Osteoblast (primary cell): ENCODE measurements around the gene NMT2. TPM values are rescaled to one million over a fixed set of nuclear protein-coding genes. Genes with fewer than 3 reads are reported as not detected.

ENCODE experiments used
- DNase-seq: peaks from one replicate; pipeline ENCODE4 v3.0.0; 2011; ENCODE audit warnings: low spot score, mixed read lengths; ENCODE audit not compliant: insufficient read length; ENCODE audit errors: missing footprints
- H2AFZ ChIP-seq: 2 replicates; pipeline ENCODE4 v1.6.0; 2011; ENCODE audit warnings: mild to moderate bottlenecking, low read length
- H3K27ac ChIP-seq: 2 replicates; pipeline ENCODE4 v1.5.1; 2011; ENCODE audit warnings: mild to moderate bottlenecking, low read depth, low read length, moderate library complexity
- H3K27me3 ChIP-seq: 2 replicates; pipeline ENCODE4 v1.6.0; 2012; ENCODE audit warnings: mild to moderate bottlenecking, control low read depth, inconsistent platforms, low read length, moderate library complexity; ENCODE audit not compliant: insufficient read depth
- H3K36me3 ChIP-seq: 2 replicates; pipeline ENCODE4 v1.5.1; 2011; ENCODE audit warnings: mild to moderate bottlenecking, low read length, control low read depth, moderate library complexity; ENCODE audit not compliant: insufficient read depth
- H3K4me1 ChIP-seq: 2 replicates; pipeline ENCODE4 v1.5.1; 2011; ENCODE audit warnings: mild to moderate bottlenecking, low read length, control low read depth, moderate library complexity; ENCODE audit not compliant: insufficient read depth
- H3K4me2 ChIP-seq: 2 replicates; pipeline ENCODE4 v1.6.0; 2011; ENCODE audit warnings: mild to moderate bottlenecking, low read length; ENCODE audit not compliant: insufficient read depth
- H3K4me3 ChIP-seq: fragments of 200-600 bp; sonication (generic); 3 replicates; pipeline ENCODE4 v1.5.1; 2012; ENCODE audit warnings: mild to moderate bottlenecking, low read length, inconsistent platforms; ENCODE audit not compliant: insufficient read depth
- H3K79me2 ChIP-seq: 2 replicates; pipeline ENCODE4 v1.6.0; 2012; ENCODE audit warnings: mild to moderate bottlenecking, low read length, control low read depth, inconsistent platforms; ENCODE audit not compliant: insufficient read depth
- H3K9me3 ChIP-seq: 2 replicates; pipeline ENCODE4 v1.5.1; 2011; ENCODE audit warnings: low read depth, low read length, control low read depth
- H4K20me1 ChIP-seq: 2 replicates; pipeline ENCODE4 v1.6.0; 2012; ENCODE audit warnings: mild to moderate bottlenecking, low read length, control low read depth; ENCODE audit not compliant: insufficient read depth
- total RNA-seq: library from RNA; depleted of rRNA; stranded (reverse); fragments of >200 nt; gene quantifications from 2 replicates; pipeline ENCODE4 v1.2.3, GENCODE V29; 2012
- TF ChIP-seq, protein P1 (sequence below): IDR thresholded peaks from 2 replicates; pipeline ENCODE4 v1.5.1; 2011; ENCODE audit warnings: mild to moderate bottlenecking, low read depth, low read length, moderate library complexity; ENCODE audit errors: extremely low read depth

The NMT2 gene
- total RNA-seq, 1 donor = 43.8 TPM

DNA sequence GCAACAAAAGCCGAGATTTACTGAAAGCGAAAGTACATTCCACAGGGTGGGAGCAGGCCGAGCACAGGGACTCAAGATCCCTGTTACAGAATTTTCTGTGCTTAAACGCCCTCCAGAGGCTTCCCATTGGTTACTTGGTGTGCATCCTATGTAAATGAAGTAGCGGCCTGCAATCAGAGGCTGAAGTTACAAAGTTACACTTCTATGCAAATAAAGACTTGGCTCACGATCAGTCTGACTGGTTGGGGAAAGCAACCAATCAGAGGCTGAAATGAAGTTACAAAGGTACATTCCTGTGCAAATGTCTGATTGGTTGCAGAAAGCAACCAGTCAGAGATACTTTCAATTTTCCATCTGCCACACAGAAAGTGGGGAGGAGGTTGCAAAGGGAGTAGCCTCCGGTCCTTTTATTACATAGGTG is 84.0 kb downstream of the NMT2 start:
- Histone ChIP-seq H3K4me2 (peak overlapping the region; percentile 88), H3K27ac (peak overlapping the region; percentile 62)

DNA sequence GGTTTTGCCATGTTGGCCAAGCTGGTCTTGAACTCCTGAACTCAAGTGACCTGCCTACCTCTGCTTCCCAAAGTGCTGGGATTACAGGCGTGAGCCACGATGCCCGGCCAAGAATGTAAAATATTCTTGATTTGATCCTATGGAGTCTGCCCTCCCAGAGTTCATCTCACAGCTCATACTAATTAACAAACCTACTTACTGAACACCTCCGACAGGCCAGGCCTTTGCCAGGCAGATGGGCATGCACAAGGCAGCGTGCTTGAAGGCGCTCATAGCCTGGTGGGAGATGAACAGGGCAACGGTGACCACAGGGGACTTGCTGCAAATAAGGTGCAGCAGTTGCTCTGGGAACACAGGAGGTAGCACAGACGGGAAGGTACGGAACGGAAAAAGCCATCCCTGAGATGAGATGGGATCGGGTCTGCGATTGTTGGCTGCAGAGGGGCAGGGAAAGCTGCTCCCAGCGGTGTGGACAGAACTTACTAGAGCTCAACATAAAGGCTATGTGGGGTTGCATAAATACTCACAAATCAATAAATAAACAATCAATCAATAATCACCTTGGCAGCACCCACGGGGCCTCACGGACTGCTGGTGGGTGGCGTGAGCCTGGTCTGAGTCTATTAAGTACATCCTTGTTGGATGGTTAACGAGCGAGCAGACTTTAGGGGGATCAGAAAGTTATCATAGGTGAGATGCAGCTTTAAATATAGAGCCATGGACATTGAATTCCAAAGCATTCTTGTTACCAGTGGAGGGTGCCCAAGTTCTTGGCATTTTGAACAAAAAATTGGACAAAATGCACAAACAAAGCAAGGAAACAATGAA is 84.6 kb downstream of the NMT2 start:
- Histone ChIP-seq H2AFZ (peak overlapping the region; percentile 90), H3K9me3 (no peaks in the 10 kb centered on the region), H3K36me3 (no peaks in the 10 kb centered on the region), H3K79me2 (no peaks in the 10 kb centered on the region), H3K4me1 (peaks cover 13% of the 10 kb centered on the region), H3K27me3 (no peaks in the 10 kb centered on the region), H3K27ac (peak overlapping the region; percentile 62), H3K4me2 (peak overlapping the region; percentile 88), H3K4me3 (peak overlapping the region; percentile 75), H4K20me1 (no peaks in the 10 kb centered on the region)
- DNase-seq = peak; percentile 65
- TF ChIP-seq, protein P1, sequence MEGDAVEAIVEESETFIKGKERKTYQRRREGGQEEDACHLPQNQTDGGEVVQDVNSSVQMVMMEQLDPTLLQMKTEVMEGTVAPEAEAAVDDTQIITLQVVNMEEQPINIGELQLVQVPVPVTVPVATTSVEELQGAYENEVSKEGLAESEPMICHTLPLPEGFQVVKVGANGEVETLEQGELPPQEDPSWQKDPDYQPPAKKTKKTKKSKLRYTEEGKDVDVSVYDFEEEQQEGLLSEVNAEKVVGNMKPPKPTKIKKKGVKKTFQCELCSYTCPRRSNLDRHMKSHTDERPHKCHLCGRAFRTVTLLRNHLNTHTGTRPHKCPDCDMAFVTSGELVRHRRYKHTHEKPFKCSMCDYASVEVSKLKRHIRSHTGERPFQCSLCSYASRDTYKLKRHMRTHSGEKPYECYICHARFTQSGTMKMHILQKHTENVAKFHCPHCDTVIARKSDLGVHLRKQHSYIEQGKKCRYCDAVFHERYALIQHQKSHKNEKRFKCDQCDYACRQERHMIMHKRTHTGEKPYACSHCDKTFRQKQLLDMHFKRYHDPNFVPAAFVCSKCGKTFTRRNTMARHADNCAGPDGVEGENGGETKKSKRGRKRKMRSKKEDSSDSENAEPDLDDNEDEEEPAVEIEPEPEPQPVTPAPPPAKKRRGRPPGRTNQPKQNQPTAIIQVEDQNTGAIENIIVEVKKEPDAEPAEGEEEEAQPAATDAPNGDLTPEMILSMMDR = no peak

More for the DNA sequence above, 84.0 kb downstream of the NMT2 start:
- Histone ChIP-seq H3K4me3 (peak overlapping the region; percentile 75), H3K9me3 (no peaks in the 10 kb centered on the region), H4K20me1 (no peaks in the 10 kb centered on the region), H3K27me3 (no peaks in the 10 kb centered on the region), H2AFZ (peak overlapping the region; percentile 90), H3K4me1 (peaks cover 13% of the 10 kb centered on the region), H3K79me2 (no peaks in the 10 kb centered on the region), H3K36me3 (no peaks in the 10 kb centered on the region)
- peak; percentile 80 for DNase-seq
- TF ChIP-seq, protein P1 = no peak

DNA sequence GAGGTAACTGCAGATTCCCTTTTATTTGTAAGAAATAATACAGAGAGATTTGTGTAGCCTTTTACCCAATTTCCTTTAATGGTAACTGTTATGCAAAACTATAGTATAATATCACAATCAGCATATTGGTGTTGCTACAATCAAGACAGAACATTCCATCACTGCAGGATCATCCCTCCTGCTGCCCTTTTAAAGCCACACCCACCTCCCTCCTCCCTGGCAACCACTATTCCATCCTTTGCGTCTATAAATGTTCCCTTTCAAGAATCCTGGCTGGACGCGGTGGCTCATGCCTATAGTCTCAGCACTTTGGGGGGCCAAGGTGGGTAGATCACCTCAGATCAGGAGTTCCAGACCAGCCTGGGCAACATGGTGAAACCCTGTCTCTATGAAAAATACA is 93.1 kb downstream of the NMT2 start:
- no peak for DNase-seq
- no peak overlapping the region for H3K27ac ChIP-seq
- H4K20me1 ChIP-seq = no peaks in the 10 kb centered on the region
- H3K79me2 ChIP-seq = no peaks in the 10 kb centered on the region
- TF ChIP-seq, protein P1 = no peak
- no peak overlapping the region for H2AFZ ChIP-seq
- no peaks in the 10 kb centered on the region for H3K27me3 ChIP-seq
- H3K4me3 ChIP-seq = no peak overlapping the region
- no peak overlapping the region for H3K4me2 ChIP-seq
- H3K4me1 ChIP-seq = no peaks in the 10 kb centered on the region
- no peaks in the 10 kb centered on the region for H3K36me3 ChIP-seq
- no peaks in the 10 kb centered on the region for H3K9me3 ChIP-seq

DNA sequence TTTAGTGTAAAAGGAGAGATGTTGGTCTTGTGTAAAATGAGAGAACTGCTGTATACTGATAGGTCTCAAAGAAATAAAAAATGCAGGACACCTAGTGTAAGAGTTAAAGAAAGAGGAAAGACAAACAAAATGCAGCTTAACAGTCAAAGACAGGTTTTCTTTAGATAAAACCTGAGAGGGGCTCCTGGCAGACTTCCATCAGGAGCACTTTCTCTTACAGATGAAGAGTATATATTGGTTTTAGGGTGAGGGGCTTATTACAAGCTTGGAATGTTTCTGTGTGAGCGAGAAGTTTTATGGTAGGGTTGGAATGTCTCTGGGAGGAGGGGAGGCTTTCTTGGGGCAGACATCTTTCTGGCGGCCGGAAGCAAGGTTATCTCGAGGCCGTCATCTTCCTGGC is 96.1 kb downstream of the NMT2 start:
- TF ChIP-seq, protein P1 = no peak
- Histone ChIP-seq H3K4me1 (no peaks in the 10 kb centered on the region), H3K4me3 (no peak overlapping the region), H3K36me3 (no peaks in the 10 kb centered on the region), H3K27me3 (no peaks in the 10 kb centered on the region), H3K79me2 (no peaks in the 10 kb centered on the region), H3K27ac (no peak overlapping the region), H3K9me3 (no peaks in the 10 kb centered on the region), H2AFZ (no peak overlapping the region), H3K4me2 (no peak overlapping the region), H4K20me1 (no peaks in the 10 kb centered on the region)
- DNase-seq = no peak
